ENCODE results near the gene UGT1A5.

Gene UGT1A5

GRCh38 chr2:233815861-233816260 is 103.2 kb downstream of the UGT1A5 start:
- TF ChIP-seq REST (IDR thresholded peaks at IDR 0.05; ENCODE audit: low read depth) (no peak), CREB1 (IDR thresholded peaks at IDR 0.05; ENCODE audit: low read depth) (no peak), CEBPB (IDR thresholded peaks at IDR 0.05) (no peak), EP300 (IDR thresholded peaks at IDR 0.05; ENCODE audit: borderline replicate concordance) (no peak), ZBTB7A (IDR thresholded peaks at IDR 0.05; ENCODE audit: low read depth) (no peak), USF1 (IDR thresholded peaks at IDR 0.05) (no peak), EGR1 (IDR thresholded peaks at IDR 0.05) (no peak), TEAD4 (IDR thresholded peaks at IDR 0.05) (no peak)
- TF ChIP-seq, protein P1, sequence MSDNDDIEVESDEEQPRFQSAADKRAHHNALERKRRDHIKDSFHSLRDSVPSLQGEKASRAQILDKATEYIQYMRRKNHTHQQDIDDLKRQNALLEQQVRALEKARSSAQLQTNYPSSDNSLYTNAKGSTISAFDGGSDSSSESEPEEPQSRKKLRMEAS (IDR thresholded peaks at IDR 0.05): no peak

GRCh38 chr2:233816334-233816733 is 103.6 kb downstream of the UGT1A5 start:
- TF ChIP-seq CREB1 (IDR thresholded peaks at IDR 0.05; ENCODE audit: low read depth): no peak

DNA sequence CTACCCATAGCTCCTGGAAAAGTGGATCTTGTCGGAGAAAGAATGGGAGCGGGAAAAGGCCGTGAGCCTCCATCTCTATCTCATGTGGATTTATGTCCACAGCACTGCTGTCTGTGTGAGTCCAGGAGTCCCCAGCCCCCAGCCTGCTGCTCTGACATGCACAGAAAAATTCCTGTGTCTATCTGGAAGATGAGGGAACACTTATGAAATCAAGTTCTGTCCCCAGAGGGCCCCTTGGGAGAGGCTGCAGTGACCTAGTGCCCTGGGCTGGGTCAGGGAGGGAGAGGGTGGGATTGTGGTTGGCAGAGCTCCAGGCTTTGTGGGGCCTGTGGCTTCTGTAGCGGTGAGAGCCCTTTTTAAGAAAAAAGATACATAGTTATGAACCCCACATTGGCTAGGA is 104.1 kb downstream of the UGT1A5 start:
- TF ChIP-seq RAD21 (IDR thresholded peaks at IDR 0.05; ENCODE audit: low read depth): no peak
- TF ChIP-seq TCF12 (IDR thresholded peaks at IDR 0.05; ENCODE audit: low read depth): no peak
- no peak for TF ChIP-seq NFIC (IDR thresholded peaks at IDR 0.05)
- TF ChIP-seq ZBTB7A (IDR thresholded peaks at IDR 0.05; ENCODE audit: low read depth): no peak
- TF ChIP-seq FOXM1 (IDR thresholded peaks at IDR 0.05; ENCODE audit: borderline replicate concordance, low read depth): no peak
- no peak for TF ChIP-seq CEBPB (IDR thresholded peaks at IDR 0.05)

- no peak for TF ChIP-seq CREB1 (IDR thresholded peaks at IDR 0.05; ENCODE audit: low read depth)
- no peak for TF ChIP-seq CEBPB (IDR thresholded peaks at IDR 0.05)
- no peak for TF ChIP-seq YY1 (IDR thresholded peaks at IDR 0.05; ENCODE audit: low read depth)
- TF ChIP-seq NFIC (IDR thresholded peaks at IDR 0.05): no peak
- no peak for TF ChIP-seq REST (IDR thresholded peaks at IDR 0.05; ENCODE audit: low read depth)
- TF ChIP-seq TAF1 (IDR thresholded peaks at IDR 0.05; ENCODE audit: low read depth): no peak
- no peak for TF ChIP-seq EGR1 (IDR thresholded peaks at IDR 0.05)
- TF ChIP-seq TCF12 (IDR thresholded peaks at IDR 0.05; ENCODE audit: low read depth): no peak
- TF ChIP-seq RAD21 (IDR thresholded peaks at IDR 0.05; ENCODE audit: low read depth): no peak
- no peak for TF ChIP-seq FOXM1 (IDR thresholded peaks at IDR 0.05; ENCODE audit: borderline replicate concordance, low read depth)
- no peak for TF ChIP-seq ZBTB7A (IDR thresholded peaks at IDR 0.05; ENCODE audit: low read depth)
- TF ChIP-seq EP300 (IDR thresholded peaks at IDR 0.05; ENCODE audit: borderline replicate concordance): no peak
- TF ChIP-seq USF1 (IDR thresholded peaks at IDR 0.05): no peak
- no peak for TF ChIP-seq TEAD4 (IDR thresholded peaks at IDR 0.05)
- TF ChIP-seq, protein P1 (IDR thresholded peaks at IDR 0.05): no peak
Observed at GRCh38 chr2:233817361-233817911, 104.7 kb downstream of the UGT1A5 start.

DNA sequence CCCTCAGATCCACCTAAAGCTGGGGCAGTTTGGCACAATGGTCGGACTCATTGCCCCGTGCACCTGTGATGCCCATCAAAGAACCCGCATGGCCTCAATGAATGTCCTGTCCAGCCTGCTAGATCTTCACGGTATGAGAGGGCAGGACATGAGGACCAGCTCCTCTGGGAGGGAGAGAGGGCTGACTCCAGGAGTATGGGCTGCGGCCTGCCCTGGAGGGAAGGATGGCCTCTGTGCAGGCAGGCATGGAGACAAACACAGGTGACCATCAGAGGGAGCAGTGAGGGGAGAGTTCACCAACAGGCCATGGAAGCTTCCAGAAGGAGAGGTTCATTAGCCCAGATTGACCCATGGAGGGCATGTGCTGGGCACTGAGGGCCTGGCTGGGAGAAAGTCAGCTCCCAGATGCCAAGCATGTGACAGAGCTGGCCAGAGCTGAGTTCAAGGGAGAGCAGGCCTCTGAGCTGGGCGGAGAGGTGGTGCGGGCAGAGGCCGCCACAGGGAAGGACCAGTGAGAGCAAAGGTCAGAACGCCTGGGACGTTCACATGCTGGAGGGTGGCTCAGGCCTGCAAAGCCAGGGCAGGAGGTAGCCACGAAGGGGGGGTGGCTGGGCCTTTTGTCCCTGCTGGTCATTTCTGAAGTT is 105.4 kb downstream of the UGT1A5 start:
- TF ChIP-seq TAF1 (IDR thresholded peaks at IDR 0.05; ENCODE audit: low read depth) (no peak), CREB1 (IDR thresholded peaks at IDR 0.05; ENCODE audit: low read depth) (no peak), TCF12 (IDR thresholded peaks at IDR 0.05; ENCODE audit: low read depth) (no peak), FOXM1 (IDR thresholded peaks at IDR 0.05; ENCODE audit: borderline replicate concordance, low read depth) (no peak), REST (IDR thresholded peaks at IDR 0.05; ENCODE audit: low read depth) (no peak), YY1 (IDR thresholded peaks at IDR 0.05; ENCODE audit: low read depth) (no peak), EGR1 (IDR thresholded peaks at IDR 0.05) (no peak), RAD21 (IDR thresholded peaks at IDR 0.05; ENCODE audit: low read depth) (no peak), NFIC (IDR thresholded peaks at IDR 0.05) (no peak), TEAD4 (IDR thresholded peaks at IDR 0.05) (no peak), EP300 (IDR thresholded peaks at IDR 0.05; ENCODE audit: borderline replicate concordance) (no peak)
- TF ChIP-seq, protein P1 (IDR thresholded peaks at IDR 0.05): no peak

All from Ishikawa (cell line).